GM18868 (cell line): ENCODE results near the gene IFNGR2.

Experiments
- ATAC-seq: cut with Tn5 transposase; IDR thresholded peaks from one replicate; pipeline ENCODE4 v1.9.1; 2021; ENCODE audit warnings: mild to moderate bottlenecking, moderate library complexity; ENCODE audit not compliant: unreplicated experiment

The IFNGR2 gene

GRCh38 chr21:33480481-33481103, 77.4 kb downstream of the IFNGR2 start:
- no peak for ATAC-seq

- no peak for ATAC-seq
Observed at GRCh38 chr21:33481314-33481943, 78.2 kb downstream of the IFNGR2 start.
